Nephron progenitor cell (in vitro differentiated cells): ENCODE measurements around the gene TOM1L1.

Source experiments
- DNase-seq: peaks from one replicate; pipeline ENCODE4 v3.0.0; 2021
- H3K27ac Mint-ChIP-seq: 2 replicates; pipeline ENCODE4 v1.8.0; 2021; ENCODE audit warnings: mild to moderate bottlenecking, moderate library complexity, mixed read lengths
- H3K27me3 Mint-ChIP-seq: 2 replicates; pipeline ENCODE4 v1.8.0; 2021; ENCODE audit warnings: mild to moderate bottlenecking, low read depth, mixed read lengths; ENCODE audit not compliant: poor library complexity
- H3K36me3 Mint-ChIP-seq: 2 replicates; pipeline ENCODE4 v1.8.0; 2021; ENCODE audit warnings: low read depth, mixed read lengths
- H3K4me1 Mint-ChIP-seq: 2 replicates; pipeline ENCODE4 v1.8.0; 2021; ENCODE audit warnings: mixed read lengths
- H3K4me3 Mint-ChIP-seq: 2 replicates; pipeline ENCODE4 v1.8.0; 2021; ENCODE audit warnings: mild to moderate bottlenecking, moderate library complexity, mixed read lengths
- H3K9me3 Mint-ChIP-seq: 2 replicates; pipeline ENCODE4 v1.8.0; 2021; ENCODE audit warnings: mild to moderate bottlenecking, moderate library complexity, mixed read lengths
- TF ChIP-seq, protein P1 (sequence below): fragments of 200-600 bp; sonication (generic); IDR thresholded peaks from 2 replicates; pipeline ENCODE4 v1.5.0; 2021; ENCODE audit warnings: antibody characterized with exemption

Gene TOM1L1, protein sequence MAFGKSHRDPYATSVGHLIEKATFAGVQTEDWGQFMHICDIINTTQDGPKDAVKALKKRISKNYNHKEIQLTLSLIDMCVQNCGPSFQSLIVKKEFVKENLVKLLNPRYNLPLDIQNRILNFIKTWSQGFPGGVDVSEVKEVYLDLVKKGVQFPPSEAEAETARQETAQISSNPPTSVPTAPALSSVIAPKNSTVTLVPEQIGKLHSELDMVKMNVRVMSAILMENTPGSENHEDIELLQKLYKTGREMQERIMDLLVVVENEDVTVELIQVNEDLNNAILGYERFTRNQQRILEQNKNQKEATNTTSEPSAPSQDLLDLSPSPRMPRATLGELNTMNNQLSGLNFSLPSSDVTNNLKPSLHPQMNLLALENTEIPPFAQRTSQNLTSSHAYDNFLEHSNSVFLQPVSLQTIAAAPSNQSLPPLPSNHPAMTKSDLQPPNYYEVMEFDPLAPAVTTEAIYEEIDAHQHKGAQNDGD

DNA sequence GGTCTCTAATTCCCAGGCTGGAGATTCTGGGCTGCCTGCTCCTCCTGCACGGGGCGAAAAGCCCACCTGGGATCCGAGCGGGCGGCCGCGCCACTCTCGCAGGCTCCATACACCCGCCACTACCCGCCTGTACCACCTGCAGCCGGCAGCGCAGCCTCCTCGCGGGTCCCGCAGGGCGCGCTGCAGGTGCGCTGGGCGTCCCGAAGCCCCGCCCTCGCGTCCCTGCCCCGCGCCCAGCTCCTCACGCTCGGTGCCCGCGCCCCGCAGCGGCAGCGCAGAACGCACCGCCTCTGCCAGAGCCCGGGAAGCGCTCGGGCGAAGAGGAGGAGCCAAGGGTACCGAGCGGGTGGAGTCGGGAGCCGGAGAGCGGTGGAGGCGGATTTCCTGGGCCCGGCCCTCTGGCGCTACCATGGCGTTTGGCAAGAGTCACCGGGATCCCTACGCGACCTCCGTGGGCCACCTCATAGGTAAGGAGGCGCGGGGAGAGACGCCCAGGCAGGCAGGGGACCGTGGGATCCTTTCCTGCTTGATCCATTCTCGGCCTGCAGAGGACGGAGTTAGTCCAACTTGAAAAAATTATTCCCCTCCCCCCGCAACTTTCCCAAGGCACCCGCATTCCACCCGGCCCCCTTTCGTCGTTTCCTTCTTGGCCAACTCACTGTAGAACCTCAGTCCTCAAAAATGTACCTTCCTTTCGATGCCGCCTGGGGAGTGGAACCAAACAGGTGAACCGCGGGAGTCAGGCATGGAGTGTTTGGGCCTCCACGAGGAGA lies at the start of gene TOM1L1:
Gene TOM1L1 (plus strand): TSS at position 396 of the 773 bp plus-strand sequence. CDS start 14 bp downstream, at position 410.
- TF ChIP-seq, protein P1, sequence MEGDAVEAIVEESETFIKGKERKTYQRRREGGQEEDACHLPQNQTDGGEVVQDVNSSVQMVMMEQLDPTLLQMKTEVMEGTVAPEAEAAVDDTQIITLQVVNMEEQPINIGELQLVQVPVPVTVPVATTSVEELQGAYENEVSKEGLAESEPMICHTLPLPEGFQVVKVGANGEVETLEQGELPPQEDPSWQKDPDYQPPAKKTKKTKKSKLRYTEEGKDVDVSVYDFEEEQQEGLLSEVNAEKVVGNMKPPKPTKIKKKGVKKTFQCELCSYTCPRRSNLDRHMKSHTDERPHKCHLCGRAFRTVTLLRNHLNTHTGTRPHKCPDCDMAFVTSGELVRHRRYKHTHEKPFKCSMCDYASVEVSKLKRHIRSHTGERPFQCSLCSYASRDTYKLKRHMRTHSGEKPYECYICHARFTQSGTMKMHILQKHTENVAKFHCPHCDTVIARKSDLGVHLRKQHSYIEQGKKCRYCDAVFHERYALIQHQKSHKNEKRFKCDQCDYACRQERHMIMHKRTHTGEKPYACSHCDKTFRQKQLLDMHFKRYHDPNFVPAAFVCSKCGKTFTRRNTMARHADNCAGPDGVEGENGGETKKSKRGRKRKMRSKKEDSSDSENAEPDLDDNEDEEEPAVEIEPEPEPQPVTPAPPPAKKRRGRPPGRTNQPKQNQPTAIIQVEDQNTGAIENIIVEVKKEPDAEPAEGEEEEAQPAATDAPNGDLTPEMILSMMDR, result no peak
- H3K9me3 Mint-ChIP-seq, result no peaks in the 10 kb centered on the region
- H3K36me3 Mint-ChIP-seq, result peaks cover 3% of the 10 kb centered on the region
- H3K27me3 Mint-ChIP-seq, result peaks cover 19% of the 10 kb centered on the region
- peaks cover 22% of the 10 kb centered on the region for H3K4me1 Mint-ChIP-seq
- peak within 1 kb of the TSS; percentile 96 for H3K4me3 Mint-ChIP-seq
- peak; percentile 82 for DNase-seq
- peak within 1 kb of the TSS; percentile 52 for H3K27ac Mint-ChIP-seq

DNA sequence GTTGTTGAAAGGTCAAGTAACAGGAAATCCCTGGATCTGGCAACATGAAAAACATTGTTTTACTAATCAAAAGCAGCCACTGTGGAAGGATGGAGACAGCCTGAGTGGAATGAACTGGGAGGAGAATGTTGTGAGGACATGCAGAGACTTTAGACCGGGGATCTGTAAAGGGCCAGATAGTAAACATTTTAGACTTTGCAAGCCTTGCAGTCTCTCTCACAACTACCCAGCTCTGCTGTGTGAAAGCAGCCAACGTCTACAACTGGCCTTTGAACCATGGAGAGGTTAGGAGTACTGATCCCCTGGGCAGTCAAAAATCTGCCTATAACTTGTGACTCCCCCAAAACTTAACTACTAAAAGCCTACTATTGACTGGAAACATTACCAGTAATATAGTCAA lies 41.5 kb upstream of the TOM1L1 start:
- no peaks in the 10 kb centered on the region for H3K9me3 Mint-ChIP-seq

DNA sequence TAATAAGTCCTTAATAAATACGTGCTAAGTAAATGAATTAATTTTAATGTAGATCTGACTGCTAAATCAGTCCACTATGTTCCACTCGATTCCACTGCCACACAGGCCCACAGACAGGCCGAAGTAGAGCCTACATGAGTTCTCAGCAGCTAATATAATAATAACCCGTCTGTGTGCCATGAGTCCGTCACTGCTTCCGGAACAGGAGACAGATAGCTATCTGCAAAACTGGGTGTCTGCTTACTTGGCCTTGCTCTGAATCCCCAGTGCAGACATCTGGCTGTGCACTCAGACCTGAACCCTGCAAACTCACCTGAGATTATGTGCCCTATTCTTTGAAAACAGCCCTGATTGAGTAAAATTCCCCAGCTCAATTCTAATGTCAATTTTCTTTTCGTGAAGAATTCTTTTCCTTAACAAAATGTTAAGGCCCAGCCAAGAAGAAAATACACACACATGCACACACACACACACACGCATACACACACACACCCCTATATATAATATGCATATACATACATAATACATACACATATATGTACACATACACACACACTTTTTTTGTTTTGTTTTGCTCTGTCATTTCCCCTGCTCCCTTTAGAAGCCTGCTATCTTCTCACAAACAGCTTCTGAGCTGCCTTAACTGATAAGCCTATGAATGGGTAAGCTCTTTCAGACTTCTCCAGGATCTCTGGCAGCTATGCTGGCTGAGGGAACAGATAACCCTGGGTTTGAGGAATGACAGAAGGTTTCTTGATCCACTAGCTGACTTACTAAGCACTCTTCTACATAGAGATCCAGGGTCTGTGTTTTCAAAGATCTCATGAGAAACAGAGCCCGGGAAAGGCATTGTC lies 39.8 kb upstream of the TOM1L1 start:
- no peaks in the 10 kb centered on the region for H3K36me3 Mint-ChIP-seq
- H3K27ac Mint-ChIP-seq, result no peak overlapping the region
- DNase-seq, result no peak
- peaks cover 5% of the 10 kb centered on the region for H3K4me1 Mint-ChIP-seq
- no peak overlapping the region for H3K4me3 Mint-ChIP-seq
- TF ChIP-seq, protein P1, result no peak
- no peaks in the 10 kb centered on the region for H3K9me3 Mint-ChIP-seq
- H3K27me3 Mint-ChIP-seq, result no peaks in the 10 kb centered on the region

More for the DNA sequence above, 41.5 kb upstream of the TOM1L1 start:
- Mint-ChIP-seq H3K4me3 (no peak overlapping the region), H3K36me3 (no peaks in the 10 kb centered on the region), H3K4me1 (peaks cover 5% of the 10 kb centered on the region), H3K27ac (no peak overlapping the region), H3K27me3 (no peaks in the 10 kb centered on the region)
- TF ChIP-seq, protein P1, result no peak
- no peak for DNase-seq

DNA sequence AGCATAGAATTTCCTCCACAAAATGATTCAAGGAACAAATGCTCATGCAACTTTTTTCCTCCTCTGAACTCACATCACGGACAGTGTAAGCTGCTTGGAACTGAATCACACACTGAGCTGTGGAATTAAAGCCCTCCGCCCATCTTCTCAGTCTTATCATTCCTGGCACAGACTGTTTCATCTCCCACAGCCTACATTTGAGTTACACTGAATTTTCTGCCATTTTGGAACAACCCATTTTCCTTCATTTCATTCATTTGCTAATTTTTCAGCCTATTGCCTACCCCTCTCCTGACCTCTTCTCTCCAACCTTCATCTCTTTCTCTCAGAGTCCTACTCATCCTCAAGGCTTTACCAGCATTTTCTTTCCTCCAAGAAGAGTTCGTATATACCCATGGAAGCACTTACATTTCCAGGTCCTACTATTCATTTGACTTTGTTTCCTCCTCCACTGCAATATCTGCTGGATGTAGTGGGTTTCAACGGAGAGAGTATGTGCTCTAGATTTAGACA lies 39.1 kb upstream of the TOM1L1 start:
- Mint-ChIP-seq H3K27me3 (no peaks in the 10 kb centered on the region), H3K9me3 (no peaks in the 10 kb centered on the region), H3K36me3 (no peaks in the 10 kb centered on the region), H3K4me1 (peaks cover 5% of the 10 kb centered on the region), H3K4me3 (no peak overlapping the region), H3K27ac (no peak overlapping the region)
- TF ChIP-seq, protein P1, result no peak
- no peak for DNase-seq

DNA sequence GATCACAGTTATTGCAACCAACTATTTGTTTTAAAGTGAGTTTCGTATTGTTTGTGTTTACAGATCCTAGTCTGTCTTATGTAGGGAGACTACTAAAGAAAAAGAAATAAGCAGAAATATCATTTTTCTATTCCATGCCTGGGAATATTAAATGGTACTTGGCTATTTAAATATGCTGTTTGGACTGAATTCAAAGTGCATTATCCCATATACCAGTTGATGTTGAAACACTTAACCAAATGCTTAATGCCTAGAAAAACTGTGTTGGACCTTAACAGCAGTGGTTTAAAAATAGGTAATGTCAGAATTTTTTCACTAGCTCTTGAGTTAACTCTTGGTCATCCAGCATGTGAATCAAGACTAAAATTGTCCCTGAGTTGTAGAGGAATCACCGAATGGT lies 37.5 kb upstream of the TOM1L1 start:
- TF ChIP-seq, protein P1, result no peak
- no peaks in the 10 kb centered on the region for H3K4me1 Mint-ChIP-seq

More for the DNA sequence above, 37.5 kb upstream of the TOM1L1 start:
- Mint-ChIP-seq H3K4me3 (no peak overlapping the region), H3K27me3 (no peaks in the 10 kb centered on the region), H3K27ac (no peak overlapping the region), H3K36me3 (no peaks in the 10 kb centered on the region), H3K9me3 (no peaks in the 10 kb centered on the region)
- no peak for DNase-seq
